OCI-LY1 (cell line): Measurements from ENCODE around the gene CASZ1.

ENCODE experiments used
- H2AFZ ChIP-seq: fragments of 200-600 bp; sonication (generic), shearing (Covaris generic); 2 replicates; pipeline ENCODE4 v1.6.0; 2014; ENCODE audit warnings: antibody characterized with exemption, mild to moderate bottlenecking, low read length
- H3F3A ChIP-seq: fragments of 200-600 bp; sonication (generic), shearing (Covaris generic); 2 replicates; pipeline ENCODE4 v1.6.0; 2014; ENCODE audit warnings: mild to moderate bottlenecking, antibody characterized with exemption, low read length, moderate library complexity; ENCODE audit not compliant: insufficient read depth
- H3K27ac ChIP-seq: fragments of 200-600 bp; sonication (generic); 2 replicates; pipeline ENCODE4 v1.5.1; 2014; ENCODE audit warnings: low read length, mixed run types, mild to moderate bottlenecking, low read depth; ENCODE audit not compliant: poor library complexity, severe bottlenecking
- H3K27me3 ChIP-seq: fragments of 200-600 bp; sonication (generic); 2 replicates; pipeline ENCODE4 v1.6.0; 2014; ENCODE audit warnings: antibody characterized with exemption, mild to moderate bottlenecking, low read length, moderate library complexity; ENCODE audit not compliant: insufficient read depth
- H3K36me3 ChIP-seq: fragments of 200-600 bp; sonication (generic); 2 replicates; pipeline ENCODE4 v1.6.1; 2014; ENCODE audit warnings: mild to moderate bottlenecking, antibody characterized with exemption, low read length, moderate library complexity, mixed read lengths; ENCODE audit not compliant: insufficient read depth
- H3K4me1 ChIP-seq: fragments of 200-600 bp; sonication (generic); 2 replicates; pipeline ENCODE4 v1.5.1; 2014; ENCODE audit warnings: mild to moderate bottlenecking, low read length, moderate library complexity; ENCODE audit not compliant: insufficient read depth, severe bottlenecking
- H3K4me2 ChIP-seq: fragments of 200-600 bp; sonication (generic), shearing (Covaris generic); 2 replicates; pipeline ENCODE4 v1.6.1; 2014; ENCODE audit warnings: low read length
- H3K4me3 ChIP-seq: fragments of 200-600 bp; sonication (generic); 2 replicates; pipeline ENCODE4 v1.5.1; 2014; ENCODE audit warnings: low read length, low read depth, mild to moderate bottlenecking, mixed read lengths; ENCODE audit not compliant: poor library complexity, severe bottlenecking
- H3K79me2 ChIP-seq: fragments of 200-600 bp; shearing (Covaris generic); 2 replicates; pipeline ENCODE4 v1.6.1; 2016; ENCODE audit warnings: mixed run types, low read length, mixed read lengths; ENCODE audit not compliant: insufficient read depth
- H3K9ac ChIP-seq: fragments of 200-600 bp; sonication (generic), shearing (Covaris generic); 2 replicates; pipeline ENCODE4 v1.6.1; 2014; ENCODE audit warnings: mild to moderate bottlenecking, low read length, mixed read lengths
- H3K9me2 ChIP-seq: fragments of 200-600 bp; sonication (generic), shearing (Covaris generic); 2 replicates; pipeline ENCODE4 v1.6.1; 2014; ENCODE audit warnings: low read depth, mild to moderate bottlenecking, low read length, mixed read lengths
- H3K9me3 ChIP-seq: fragments of 200-600 bp; shearing (Covaris generic); 2 replicates; pipeline ENCODE4 v1.6.1; 2014; ENCODE audit warnings: low read length, mixed read lengths
- H4K20me1 ChIP-seq: fragments of 200-600 bp; sonication (generic), shearing (Covaris generic); 2 replicates; pipeline ENCODE4 v1.6.0; 2016; ENCODE audit warnings: mild to moderate bottlenecking, low read length; ENCODE audit not compliant: insufficient read depth
- EZH2 ChIP-seq: fragments of 200-600 bp; sonication (generic), shearing (Covaris generic); IDR thresholded peaks from 2 replicates; pipeline ENCODE4 v1.8.0; 2017; ENCODE audit warnings: borderline replicate concordance, mixed run types, mild to moderate bottlenecking, antibody characterized with exemption, low read length, moderate library complexity, mixed read lengths
- TF ChIP-seq, protein P1 (sequence below): fragments of 200-600 bp; sonication (generic), shearing (Covaris generic); IDR thresholded peaks from 2 replicates; pipeline ENCODE4 v1.5.1; 2017; ENCODE audit warnings: mild to moderate bottlenecking, antibody characterized with exemption, low read length, moderate library complexity, mixed read lengths

Gene CASZ1

DNA sequence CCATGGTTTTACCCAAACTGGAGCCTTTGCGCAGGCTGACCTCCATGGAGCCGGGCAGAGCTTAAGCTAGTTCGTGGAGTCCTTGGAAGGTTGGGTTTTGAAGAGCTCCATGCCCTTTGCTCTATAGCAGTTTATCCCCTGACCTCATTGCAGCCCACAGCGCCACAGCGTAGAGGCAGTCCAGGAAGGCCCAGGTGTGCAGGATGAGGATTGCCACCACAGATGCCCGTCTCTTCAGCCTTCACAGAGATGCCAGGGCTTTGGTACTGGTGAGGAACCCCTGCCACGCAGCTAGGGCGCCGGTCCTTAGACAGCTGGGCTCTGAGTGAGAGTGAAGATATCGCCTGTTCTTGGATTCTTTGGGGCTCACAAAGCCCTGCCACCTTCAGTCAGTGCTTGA lies 183.1 kb downstream of the CASZ1 start:
- no peaks in the 10 kb centered on the region for H4K20me1 ChIP-seq
- no peaks in the 10 kb centered on the region for H3K27me3 ChIP-seq
- H3K36me3 ChIP-seq = no peaks in the 10 kb centered on the region
- no peaks in the 10 kb centered on the region for H3F3A ChIP-seq
- no peaks in the 10 kb centered on the region for H3K9me2 ChIP-seq
- H3K4me3 ChIP-seq = no peak overlapping the region
- no peak for TF ChIP-seq EZH2
- TF ChIP-seq, protein P1, sequence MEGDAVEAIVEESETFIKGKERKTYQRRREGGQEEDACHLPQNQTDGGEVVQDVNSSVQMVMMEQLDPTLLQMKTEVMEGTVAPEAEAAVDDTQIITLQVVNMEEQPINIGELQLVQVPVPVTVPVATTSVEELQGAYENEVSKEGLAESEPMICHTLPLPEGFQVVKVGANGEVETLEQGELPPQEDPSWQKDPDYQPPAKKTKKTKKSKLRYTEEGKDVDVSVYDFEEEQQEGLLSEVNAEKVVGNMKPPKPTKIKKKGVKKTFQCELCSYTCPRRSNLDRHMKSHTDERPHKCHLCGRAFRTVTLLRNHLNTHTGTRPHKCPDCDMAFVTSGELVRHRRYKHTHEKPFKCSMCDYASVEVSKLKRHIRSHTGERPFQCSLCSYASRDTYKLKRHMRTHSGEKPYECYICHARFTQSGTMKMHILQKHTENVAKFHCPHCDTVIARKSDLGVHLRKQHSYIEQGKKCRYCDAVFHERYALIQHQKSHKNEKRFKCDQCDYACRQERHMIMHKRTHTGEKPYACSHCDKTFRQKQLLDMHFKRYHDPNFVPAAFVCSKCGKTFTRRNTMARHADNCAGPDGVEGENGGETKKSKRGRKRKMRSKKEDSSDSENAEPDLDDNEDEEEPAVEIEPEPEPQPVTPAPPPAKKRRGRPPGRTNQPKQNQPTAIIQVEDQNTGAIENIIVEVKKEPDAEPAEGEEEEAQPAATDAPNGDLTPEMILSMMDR = no peak
- H3K4me1 ChIP-seq = no peaks in the 10 kb centered on the region
- no peak overlapping the region for H2AFZ ChIP-seq
- H3K79me2 ChIP-seq = no peaks in the 10 kb centered on the region
- no peaks in the 10 kb centered on the region for H3K9me3 ChIP-seq
- no peak overlapping the region for H3K4me2 ChIP-seq
- H3K27ac ChIP-seq = no peak overlapping the region
- H3K9ac ChIP-seq = no peak overlapping the region

DNA sequence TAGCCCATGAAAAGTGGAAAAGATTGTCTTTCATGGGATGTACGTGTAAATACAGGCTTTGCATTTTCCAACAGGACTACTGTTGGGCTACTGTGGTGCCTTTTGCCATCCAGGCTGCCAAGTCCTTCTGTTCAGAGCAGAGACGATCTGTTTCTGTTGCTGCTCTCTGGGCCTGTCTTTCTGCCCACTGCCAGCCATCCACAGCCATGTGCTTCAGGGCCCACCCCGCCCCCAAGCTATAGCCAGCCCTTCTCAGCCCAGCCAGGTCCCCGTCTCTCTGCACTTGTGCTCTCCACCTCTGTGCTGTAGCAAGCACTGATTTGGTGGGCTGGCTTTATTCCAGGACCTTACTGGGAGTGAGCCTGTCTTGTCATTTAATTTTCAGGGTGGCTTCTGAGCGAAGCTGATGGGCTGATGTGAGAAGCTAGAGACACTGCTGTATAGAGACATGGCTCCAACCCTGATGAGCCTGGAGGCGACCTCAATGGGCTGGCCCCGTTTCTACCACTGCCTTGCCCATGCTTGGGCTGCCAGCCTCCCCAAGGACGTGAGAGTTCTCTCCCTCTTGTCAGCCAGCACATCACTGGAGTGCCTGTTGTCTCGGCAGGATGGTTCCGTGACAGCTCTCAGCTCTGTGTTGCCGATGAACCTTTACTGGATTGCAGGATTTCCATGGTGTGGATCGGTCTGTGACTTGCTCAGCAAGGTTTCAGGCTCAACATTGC lies 183.8 kb downstream of the CASZ1 start:
- Histone ChIP-seq H3K27me3 (no peaks in the 10 kb centered on the region), H3K4me2 (no peak overlapping the region), H3K79me2 (no peaks in the 10 kb centered on the region), H3K9ac (no peak overlapping the region), H3F3A (no peaks in the 10 kb centered on the region), H3K9me3 (no peaks in the 10 kb centered on the region), H3K9me2 (no peaks in the 10 kb centered on the region), H4K20me1 (no peaks in the 10 kb centered on the region), H3K4me1 (no peaks in the 10 kb centered on the region), H3K4me3 (no peak overlapping the region), H3K27ac (no peak overlapping the region), H3K36me3 (no peaks in the 10 kb centered on the region), H2AFZ (no peak overlapping the region)
- TF ChIP-seq, protein P1 = no peak
- no peak for TF ChIP-seq EZH2

DNA sequence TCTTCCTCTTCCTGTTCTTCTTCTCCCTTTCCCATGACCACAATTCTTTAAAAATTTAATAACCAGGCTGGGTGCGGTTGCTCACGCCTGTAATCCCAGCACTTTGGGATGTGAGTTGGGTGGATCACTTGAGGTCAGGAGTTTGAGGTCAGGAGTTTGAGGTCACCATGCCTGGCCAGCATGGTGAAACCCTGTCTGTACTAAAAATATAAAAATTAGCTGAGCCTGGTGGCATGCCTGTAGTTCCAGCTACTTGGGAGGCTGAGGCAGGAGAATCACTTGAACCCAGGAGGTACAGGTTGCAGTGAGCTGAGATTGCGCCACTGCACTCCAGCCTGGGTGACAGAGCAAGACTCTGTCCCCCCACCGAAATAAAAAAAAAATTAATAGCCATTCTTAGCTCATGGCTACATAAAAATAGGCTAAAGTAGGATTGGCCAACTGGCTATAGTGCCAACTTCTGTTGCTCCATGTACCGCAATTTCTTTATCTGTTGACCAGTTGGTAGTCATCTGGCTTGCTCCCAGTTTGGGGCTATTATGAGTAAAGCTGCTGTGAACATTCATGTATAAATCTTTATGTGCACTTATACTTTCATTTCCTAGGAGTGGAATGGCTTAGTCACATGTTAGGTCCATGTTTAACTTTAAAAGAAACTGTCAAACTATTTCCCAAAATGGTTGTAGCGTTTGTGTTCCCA lies 185.4 kb downstream of the CASZ1 start:
- Histone ChIP-seq H3K9me3 (no peaks in the 10 kb centered on the region), H2AFZ (no peak overlapping the region), H3K27me3 (no peaks in the 10 kb centered on the region), H4K20me1 (no peaks in the 10 kb centered on the region), H3K4me1 (no peaks in the 10 kb centered on the region), H3K4me3 (no peak overlapping the region), H3K36me3 (no peaks in the 10 kb centered on the region), H3F3A (no peaks in the 10 kb centered on the region), H3K4me2 (no peak overlapping the region), H3K9me2 (no peaks in the 10 kb centered on the region), H3K9ac (no peak overlapping the region), H3K27ac (no peak overlapping the region), H3K79me2 (no peaks in the 10 kb centered on the region)
- TF ChIP-seq, protein P1 = no peak
- no peak for TF ChIP-seq EZH2
